HG02973 (cell line): ENCODE results near the gene KLHL30.

Experiments used
- ATAC-seq: cut with Tn5 transposase; IDR thresholded peaks from one replicate; pipeline ENCODE4 v1.9.1; 2021; ENCODE audit warnings: moderate library complexity; ENCODE audit not compliant: unreplicated experiment

KLHL30 gene

DNA sequence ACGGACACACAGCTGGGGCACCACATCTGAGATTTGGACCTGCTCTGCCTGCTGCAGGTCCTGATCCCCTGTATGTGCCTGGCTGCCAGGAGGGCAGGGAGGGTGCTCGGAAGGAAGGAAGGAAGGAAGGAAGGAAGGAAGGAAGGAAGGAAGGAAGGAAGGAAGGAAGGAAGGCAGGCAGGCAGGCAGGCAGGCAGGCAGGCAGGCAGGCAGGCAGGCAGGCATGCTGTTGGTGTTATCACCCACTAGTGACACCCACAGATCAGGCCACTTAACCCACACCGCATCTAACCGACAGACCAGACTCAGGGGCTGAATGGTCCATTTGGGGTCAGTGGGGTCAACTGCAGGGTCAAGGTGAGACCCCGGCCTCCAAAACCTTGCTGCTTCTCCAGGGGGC is 5.8 kb downstream of the KLHL30 start:
- ATAC-seq: no peak

DNA sequence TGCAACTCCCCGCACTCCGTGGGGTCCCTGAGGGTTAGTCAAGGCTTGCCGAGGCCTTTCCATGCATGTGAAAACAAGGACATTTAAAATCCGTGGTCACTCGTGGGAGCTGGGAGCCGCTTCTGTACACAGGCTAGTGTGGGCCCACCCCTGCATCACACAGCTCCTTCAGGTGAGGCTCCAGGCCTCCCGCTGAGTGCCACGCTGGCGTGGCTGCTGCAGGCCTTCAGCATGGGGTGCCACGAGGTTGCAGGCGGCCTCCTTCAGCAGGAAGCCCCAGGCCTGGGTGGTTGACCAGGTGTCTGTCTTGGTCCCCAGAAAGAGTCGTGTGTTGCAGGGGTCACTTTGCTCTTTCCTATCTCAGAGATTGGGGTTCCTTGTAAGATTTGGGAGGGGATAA is 6.6 kb downstream of the KLHL30 start:
- ATAC-seq: no peak

GRCh38 chr2:238145851-238146250 is 7.4 kb downstream of the KLHL30 start:
- ATAC-seq: no peak

DNA sequence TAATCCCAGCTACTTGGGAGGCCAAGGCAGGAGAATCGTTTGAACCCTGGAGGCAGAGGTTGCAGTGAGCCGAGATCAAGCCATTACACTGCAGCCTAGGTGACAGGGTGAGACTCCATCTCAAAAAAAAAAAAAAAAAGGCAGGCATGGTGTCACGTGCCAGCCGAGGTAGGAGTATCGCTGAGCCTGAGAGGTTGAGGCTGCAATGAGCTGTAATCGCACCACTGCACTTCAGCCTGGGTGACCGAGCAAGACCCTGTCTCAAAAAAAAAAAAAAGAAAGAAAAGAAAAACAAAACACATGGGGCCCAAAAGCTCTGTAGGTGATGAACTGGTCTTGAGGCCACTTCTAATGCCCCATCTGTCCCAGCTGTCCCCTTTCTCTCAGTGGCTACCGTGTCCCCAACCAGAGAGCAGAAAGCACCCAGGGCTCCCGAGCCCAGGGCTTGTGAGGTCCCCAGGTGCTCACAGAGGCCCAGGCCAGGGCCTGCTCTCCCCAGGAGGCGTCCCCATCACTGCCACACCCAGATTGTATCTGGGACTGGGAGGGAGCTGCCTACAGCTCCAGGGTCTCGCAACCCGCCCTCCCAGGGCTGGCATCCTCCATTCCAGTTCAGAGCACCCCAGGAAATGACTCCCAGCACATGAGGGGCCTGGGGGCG is 8.5 kb downstream of the KLHL30 start:
- ATAC-seq: no peak

DNA sequence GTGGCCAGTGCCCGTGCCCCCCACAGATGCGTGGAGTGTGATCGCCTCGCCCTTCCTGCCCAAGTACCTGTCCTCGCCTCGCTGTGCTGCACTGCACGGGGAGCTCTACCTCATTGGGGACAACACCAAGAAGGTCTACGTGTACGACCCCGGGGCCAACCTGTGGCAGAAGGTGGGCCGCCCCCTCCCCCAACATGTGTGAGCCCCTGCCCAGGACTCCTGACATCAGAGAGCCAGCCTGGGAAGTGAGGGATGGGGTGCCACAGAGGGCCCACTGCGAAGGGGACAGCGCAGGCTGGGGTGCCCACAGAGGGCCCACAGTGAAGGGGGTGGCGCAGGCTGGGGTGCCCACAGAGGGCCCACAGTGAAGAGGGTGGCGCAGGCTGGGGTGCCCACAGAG is 10.5 kb downstream of the KLHL30 start:
- no peak for ATAC-seq

- ATAC-seq: no peak
These were observed 11.5 kb downstream of the KLHL30 start for GRCh38 chr2:238149841-238150572.

GRCh38 chr2:238150686-238151085 is 12.2 kb downstream of the KLHL30 start:
- no peak for ATAC-seq

GRCh38 chr2:238151205-238151604 is 12.7 kb downstream of the KLHL30 start:
- no peak for ATAC-seq

- ATAC-seq: no peak
These were observed 13.3 kb downstream of the KLHL30 start for GRCh38 chr2:238151628-238152235.

GRCh38 chr2:238152771-238153688 is 14.6 kb downstream of the KLHL30 start:
- no peak for ATAC-seq

- no peak for ATAC-seq
These were observed 16.1 kb downstream of the KLHL30 start for GRCh38 chr2:238154570-238154969.

- ATAC-seq: no peak
These were observed 16.7 kb downstream of the KLHL30 start for GRCh38 chr2:238155051-238155760.

DNA sequence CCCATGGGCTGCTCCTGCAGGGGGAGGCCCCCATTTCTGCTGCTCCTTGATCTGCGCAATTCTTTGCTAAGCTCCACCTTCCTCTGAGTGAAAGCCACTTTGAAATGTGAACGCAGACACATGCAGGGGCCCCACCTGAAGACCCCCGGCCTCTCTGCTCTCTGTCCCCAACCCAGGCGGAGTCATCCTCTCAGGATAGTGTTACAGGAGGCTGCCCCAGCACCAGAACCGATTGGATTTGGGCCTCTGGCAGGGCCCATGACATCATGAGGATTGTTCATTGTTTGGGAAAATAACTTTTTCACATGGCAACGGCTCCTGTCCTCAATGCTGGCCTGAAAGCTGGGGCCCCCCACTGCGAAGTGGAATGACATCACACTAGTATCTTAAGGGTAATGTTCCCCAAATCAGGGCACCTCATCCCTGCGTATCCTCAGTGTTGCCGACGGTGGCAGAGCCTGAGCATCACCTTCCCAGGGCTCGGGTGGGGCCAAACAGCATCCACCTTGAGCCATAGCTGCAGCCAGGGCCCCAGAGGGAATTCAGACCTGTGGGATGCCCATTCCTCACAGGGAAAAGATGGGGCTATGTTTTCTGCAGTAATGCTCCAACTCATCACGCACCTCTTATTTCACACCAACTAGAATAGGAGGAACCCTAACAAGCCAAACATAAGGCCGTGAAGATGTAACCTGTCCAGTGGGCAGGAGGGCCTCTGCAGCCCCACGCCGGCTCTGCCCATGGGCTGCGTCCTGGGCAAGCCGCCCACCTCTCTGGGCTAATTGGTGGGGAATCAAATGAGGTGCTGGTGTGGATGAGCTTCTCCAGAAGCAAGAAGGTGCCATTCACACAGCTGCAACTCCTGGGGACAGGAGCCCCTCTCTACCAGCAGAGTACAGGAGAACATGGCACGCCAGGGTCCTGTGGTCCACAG is 17.6 kb downstream of the KLHL30 start:
- ATAC-seq: no peak

GRCh38 chr2:238157506-238158017 is 19.1 kb downstream of the KLHL30 start:
- no peak for ATAC-seq

- no peak for ATAC-seq
These were observed 19.6 kb downstream of the KLHL30 start for GRCh38 chr2:238158018-238158508.

DNA sequence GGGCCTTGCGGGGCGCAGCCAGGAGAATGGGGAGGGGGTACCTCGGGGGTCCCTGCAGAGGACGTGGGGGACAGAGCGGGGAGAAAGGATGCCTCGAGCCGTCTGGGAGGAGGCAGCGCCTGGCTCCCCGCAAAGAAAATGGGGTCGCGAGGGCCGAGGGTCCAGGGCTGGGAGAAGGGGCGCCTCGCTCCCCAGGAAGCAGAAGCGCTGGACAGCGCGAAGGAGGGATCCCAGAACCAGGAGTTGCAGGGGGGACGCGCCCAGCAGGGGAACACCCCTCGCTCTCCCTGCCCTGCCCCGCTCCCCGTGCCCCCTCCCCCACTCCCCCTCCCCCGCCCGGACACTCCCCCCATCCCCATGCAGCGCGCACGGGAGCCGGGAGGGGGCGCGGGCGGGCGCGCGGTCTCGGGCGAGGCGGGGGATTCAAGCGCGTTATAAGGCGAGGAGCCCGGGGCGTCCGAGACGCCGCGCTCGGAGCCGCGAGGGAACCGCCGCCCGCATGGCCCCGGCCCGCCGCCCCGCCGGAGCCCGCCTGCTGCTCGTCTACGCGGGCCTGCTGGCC is 20.1 kb downstream of the KLHL30 start, which contains the start of gene ERFE:
TSS of gene ERFE (plus strand) at position 462 of the 562 bp plus-strand sequence. CDS start at position 500, 38 bp downstream.
- ATAC-seq: no peak

DNA sequence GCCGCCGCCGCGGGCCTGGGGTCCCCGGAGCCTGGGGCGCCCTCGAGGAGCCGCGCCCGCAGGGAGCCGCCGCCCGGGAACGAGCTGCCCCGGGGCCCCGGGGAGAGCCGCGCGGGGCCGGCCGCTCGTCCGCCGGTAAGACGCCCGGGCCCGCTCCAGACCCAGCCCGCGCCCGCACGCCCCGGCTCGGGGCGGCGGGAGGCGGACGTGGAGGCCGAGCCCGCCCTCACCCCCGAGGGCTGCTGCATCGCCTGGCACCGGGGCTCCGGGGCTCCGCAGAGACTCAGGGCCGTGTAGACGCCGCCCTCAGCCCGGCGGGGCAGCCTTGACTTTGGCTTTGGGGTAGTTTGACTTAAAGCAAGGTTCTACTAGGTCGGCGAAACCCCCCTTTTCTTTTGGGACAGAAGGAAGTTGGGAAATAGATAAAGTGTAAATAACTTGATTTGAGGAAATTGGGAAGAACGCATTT is 20.6 kb downstream of the KLHL30 start:
- ATAC-seq: no peak

- ATAC-seq: no peak
These were observed 21.3 kb downstream of the KLHL30 start for GRCh38 chr2:238159661-238160205.
